GM19193 (cell line): ENCODE results near the gene RAPGEF4.

Source experiments
- POLR2A ChIP-seq: IDR thresholded peaks from 4 replicates; pipeline ENCODE4 v1.6.1; 2011; ENCODE audit not compliant: insufficient read depth, insufficient read length; ENCODE audit errors: extremely low read depth

The RAPGEF4 gene

DNA sequence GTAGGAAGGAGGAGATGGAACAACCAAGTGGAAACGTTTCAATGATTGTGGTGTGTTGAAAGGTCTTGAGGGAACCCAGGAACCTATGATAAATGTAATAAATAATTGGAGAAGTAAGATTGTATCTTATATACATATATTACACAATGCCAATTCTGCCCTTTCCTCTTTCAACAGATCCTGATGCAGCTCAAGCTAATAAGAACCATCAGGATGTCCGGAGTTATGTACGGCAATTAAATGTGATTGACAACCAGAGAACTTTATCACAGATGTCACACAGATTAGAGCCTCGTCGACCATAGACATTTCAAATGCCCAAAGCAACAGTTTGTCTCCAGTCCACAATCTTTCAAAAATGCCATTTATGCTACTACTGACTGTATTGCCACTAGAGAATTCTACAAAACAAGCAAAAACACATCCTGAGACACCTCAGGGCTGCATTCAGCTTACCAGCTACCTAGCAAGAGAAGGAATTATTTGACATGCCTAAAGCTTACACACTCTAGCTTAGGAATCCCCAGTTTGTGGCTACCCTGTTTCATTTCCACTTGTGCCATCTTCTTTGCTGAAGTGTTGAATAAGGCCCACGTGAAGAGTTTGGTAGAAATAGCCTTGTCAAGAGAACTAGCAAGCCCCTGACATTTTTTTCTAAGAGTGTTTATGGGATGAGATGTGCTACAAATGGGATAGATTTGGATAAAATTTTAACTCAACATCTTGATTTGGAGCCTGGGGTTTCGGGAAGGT, 316.0 kb downstream of the RAPGEF4 start:
- TF ChIP-seq POLR2A: no peak

DNA sequence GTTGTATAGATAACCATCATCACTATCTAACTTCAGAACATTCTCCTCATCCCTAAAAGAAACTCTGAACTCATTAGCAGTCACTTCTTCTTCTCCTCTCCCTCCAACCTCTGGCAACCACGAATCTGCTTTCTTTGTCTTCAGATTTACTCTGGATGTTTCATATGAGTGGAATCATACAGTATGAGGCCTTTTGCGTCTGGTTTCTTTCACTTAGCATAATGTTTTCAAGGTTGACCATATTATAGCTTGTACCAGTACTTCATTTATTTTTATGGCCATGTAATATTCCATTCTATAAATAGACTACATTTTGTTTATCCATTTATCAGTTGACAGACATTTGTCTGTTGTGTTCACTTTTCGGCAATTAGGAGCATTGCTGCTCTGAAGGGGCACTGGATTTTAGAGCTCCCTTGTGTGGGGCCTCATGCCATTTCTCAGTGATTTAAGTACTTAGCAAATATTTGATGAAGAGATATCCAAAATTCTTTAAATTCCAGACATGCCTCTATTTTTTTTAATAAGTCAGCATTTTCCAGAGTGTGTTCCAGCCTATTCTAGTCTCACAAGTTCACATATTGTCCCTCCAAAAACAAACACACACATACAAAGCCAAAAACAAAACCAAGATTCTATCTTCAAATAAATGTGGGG, 317.5 kb downstream of the RAPGEF4 start:
- no peak for TF ChIP-seq POLR2A

DNA sequence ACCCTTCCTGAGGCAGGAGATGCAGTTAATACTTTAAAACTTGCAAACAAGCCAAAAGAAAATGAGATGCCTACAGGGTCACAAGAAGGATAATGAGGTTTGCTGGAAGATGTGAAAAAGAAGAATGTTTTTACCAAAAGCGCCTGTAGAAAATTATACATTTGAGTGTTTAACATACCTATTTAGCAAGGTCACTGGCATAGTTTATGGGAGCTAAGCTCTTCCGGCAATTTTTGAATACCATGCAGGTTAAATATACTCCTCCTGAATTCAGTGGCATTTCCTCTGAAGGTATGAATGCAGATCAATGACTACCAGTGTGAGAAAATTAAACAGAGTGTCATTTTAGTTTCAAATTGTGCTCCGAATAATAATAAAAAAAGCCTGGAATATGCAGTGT, 318.8 kb downstream of the RAPGEF4 start:
- TF ChIP-seq POLR2A: no peak

- TF ChIP-seq POLR2A: no peak
Measured at GRCh38 chr2:173056705-173057364, 321.2 kb downstream of the RAPGEF4 start.

DNA sequence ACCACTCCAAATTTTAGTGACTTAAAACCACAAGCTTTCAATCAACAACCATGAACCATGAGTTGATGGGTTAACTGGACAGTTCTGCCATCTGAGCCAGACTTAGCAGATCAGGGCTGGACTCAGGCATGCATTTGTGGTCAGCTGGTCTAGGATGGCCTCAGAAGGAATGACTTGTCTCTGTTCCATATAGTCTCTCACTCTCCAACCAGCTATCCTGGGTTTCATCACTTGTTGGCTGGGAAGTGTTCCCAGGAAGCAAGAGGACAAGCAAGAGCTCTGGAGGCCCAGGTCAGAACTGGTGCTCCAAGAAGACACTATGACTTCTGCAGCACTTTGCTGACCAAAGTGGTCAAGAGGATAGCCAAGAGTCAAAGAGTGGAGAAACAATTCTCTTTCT, 322.5 kb downstream of the RAPGEF4 start:
- no peak for TF ChIP-seq POLR2A

DNA sequence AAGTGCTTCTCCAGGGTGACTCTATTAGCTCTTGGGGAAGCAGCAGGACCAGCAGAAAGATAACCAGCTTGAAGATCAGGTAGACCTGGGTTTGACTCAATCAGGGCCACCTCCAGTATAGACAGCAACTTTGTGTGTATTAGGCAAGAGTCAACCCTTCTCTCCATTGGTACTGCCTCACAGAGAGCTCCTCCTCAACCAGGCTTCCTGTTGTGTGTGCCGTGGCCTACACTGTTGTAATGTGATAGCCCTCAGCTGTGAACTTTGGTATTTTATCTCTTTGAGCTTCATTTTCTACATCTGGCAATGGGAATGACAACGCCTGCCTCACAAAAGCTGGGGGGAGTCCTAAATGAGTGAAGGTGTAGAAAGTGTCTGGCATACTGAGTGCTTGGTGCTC, 323.0 kb downstream of the RAPGEF4 start:
- TF ChIP-seq POLR2A: no peak

DNA sequence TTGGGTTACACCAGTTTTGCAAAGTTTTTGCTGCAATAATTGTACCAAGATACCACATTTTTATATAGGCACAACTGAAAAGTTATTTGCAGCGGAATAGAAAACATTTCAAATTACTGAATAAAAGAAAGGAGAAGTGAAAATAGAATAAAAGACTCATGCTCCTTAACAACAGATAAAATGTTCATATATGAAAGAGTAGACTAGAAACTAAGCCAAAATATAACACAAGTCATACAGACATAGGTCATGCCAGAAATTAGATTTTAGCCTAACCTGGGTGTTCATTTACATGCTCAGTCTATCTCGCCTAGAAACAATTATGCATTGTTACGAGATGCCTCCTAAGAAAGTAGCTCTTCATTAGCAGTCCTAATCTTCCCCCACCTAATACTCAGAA, 323.6 kb downstream of the RAPGEF4 start:
- TF ChIP-seq POLR2A: no peak

DNA sequence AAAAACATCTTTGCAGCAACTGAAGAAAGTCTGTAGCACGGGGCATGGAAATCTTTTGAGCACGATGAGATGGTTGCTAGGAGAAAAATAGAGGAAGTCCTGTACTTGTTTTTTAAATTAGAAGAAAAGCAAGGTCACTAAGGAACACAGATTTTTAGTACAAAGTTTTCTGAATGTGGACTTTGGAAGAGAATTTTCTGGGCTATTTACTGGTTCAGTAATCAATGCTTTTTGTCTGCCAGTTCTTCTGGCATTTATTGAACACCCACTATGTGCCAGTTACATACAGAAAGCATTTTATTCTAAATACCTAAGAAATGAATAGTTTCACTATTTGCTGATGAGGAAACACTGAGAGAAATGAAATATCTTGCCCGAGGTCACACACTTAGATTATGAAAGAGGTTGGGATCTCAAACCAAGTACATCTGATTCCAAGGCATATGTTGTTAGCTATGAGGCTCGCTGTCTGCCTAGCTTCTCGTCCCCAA, 324.4 kb downstream of the RAPGEF4 start:
- no peak for TF ChIP-seq POLR2A

DNA sequence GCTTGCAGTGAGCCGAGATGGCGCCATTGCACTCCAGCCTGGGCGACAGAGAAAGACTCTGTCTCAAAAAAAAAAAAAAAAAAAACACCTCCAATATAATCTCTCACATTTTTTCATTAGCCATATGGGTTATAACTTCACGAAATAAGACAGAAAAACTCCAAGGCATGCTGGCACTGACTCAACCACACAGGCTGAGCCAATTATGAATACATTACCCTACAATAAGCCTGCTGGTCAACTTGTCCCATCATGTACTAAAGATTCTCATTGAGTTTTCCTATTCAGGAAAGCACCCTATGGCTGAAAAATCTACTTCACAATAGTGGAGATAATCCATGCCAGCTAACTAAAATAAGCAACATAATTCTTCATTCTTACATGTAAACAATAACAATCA, 327.2 kb downstream of the RAPGEF4 start:
- TF ChIP-seq POLR2A: no peak

DNA sequence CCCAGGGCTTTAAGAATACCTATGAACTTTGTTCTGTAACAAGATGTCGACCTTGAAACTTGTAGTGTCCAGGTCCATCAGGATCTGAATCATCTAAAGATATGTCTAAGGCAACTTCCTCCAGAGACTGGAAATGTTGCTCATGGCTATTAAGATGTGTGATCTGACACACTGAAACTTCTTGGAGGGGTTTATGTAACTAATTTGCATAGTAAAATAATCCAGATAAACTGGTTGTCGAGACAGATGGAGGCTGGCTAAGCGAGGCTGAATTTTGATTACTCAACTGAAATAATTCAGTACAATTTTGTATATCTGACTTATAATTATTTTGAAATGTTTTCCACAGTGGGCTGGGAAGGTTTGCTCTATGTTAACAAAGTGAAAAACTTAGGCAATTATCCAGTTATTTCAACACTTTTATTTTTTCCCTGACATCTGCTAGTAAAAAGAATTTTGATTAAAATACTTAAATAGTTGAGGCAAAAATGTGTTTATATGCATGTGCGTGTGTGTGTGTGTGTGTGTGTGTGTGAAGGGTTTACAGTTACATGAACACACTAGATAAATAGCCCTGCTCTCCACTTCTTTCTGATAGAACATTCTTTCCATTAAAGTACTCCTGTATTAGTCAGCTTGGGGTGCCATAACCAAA, 328.6 kb downstream of the RAPGEF4 start:
- no peak for TF ChIP-seq POLR2A

- TF ChIP-seq POLR2A: no peak
Measured at GRCh38 chr2:173066887-173067676, 331.4 kb downstream of the RAPGEF4 start.

- no peak for TF ChIP-seq POLR2A
Measured at GRCh38 chr2:173075056-173075780, 339.6 kb downstream of the RAPGEF4 start.

GRCh38 chr2:173075781-173076580, 340.3 kb downstream of the RAPGEF4 start, which contains the start of gene MAP3K20:
Gene MAP3K20, plus strand, starts transcription at chr2:173075846. Its CDS starts 15,186 bp downstream, at chr2:173091032.
- TF ChIP-seq POLR2A: peak; percentile 53
